Measurements from ENCODE around the gene SLC12A9. TPM values are rescaled to one million over a fixed set of nuclear protein-coding genes. Genes with fewer than 3 reads are reported as not detected.

SLC12A9 gene
- total RNA-seq, 1 experiment from 2014 or later: 23.0 TPM

DNA sequence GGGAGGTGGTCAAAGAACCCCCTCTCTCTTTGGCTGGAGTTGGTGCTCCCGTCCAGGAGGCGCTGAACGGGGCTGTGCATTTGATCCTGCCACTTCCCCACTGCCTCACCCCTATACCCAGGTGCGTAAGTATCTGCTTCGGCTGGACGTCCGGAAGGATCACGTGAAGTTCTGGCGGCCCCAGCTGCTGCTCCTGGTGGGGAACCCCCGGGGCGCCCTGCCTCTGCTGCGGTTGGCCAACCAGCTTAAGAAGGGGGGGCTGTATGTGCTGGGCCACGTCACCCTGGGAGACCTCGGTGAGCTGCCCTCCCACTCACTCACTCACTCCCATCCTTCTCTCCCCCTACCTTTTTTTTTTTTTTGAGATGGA lies 9.1 kb downstream of the SLC12A9 start:
- no peak for DNase-seq (ENCODE audit: low read depth)

DNA sequence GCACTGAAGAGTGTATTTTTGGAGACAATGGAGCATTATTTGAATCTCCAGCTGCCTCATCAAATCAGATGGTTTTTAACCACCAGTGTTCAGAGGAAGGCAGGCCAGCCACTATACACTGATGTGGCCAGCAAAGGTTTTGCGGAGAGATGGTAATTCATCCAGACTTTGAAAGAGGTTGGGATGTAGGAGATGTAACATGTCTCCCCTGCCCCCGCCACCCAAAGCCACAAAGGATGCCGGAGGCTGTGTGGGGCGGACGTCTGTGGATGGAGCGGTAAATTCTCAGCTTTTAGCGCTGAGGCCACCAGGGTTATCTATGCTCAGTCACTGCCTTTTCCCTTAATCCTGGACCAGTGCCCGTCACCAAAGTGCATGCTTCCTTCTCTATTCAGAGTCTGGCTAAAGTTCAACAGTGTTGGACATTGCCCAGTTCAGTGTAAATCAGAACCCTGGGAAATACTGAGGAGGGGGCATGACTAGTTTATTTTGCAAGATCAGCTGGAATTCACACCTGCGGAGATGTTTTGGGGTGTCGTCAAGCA lies 11.0 kb downstream of the SLC12A9 start:
- no peak for DNase-seq (ENCODE audit: low read depth)

DNA sequence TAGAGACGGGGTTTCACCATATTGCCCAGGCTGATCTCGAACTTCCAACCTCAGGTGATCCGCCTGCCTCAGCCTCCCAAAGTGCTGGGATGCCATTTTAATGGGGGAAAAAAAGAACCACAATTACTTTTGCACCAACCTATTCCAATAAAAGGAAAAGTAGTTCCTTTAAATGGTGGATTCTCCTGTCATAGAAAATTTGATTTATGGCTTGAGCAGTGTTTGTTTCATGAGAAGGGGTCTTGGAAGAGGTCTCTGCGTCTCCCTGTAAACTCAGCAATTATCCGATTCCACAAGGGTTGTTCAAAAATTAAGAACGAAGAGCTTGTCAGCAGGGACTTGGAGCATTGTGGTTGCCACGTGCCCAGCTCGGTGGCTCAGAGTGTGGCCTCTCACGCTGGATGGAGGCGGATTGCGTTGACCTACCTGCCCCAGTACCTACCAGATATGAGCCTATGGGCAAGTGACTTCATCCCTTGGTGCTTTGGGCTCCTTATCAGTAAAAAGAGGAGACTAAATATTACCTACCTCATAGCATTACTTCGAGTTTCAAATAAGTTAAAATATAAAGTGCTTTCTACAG lies 11.8 kb downstream of the SLC12A9 start:
- DNase-seq (ENCODE audit: low read depth): no peak

DNA sequence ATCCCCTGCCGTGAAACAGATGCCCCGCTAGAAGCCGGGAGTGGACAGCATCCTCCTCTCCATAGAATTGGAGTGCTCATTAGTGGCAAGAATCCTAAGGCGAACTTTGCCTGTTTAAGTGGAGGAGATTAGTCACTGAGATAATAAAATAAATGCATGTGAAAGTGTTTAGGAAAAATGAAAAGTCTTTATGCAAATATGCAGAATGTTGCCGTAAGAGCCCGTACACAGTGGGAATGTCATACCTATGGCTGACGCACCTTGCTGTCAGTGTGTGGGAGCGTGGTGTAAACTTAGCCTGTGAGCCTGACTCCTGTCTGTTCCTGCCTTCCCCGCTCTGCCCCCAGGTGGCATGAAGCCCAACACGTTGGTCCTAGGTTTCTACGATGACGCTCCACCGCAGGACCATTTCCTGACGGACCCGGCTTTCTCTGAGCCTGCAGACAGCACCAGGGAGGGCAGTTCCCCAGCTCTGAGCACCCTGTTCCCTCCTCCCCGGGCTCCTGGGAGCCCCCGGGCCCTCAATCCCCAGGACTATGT lies 12.9 kb downstream of the SLC12A9 start:
- DNase-seq (ENCODE audit: low read depth): no peak

DNA sequence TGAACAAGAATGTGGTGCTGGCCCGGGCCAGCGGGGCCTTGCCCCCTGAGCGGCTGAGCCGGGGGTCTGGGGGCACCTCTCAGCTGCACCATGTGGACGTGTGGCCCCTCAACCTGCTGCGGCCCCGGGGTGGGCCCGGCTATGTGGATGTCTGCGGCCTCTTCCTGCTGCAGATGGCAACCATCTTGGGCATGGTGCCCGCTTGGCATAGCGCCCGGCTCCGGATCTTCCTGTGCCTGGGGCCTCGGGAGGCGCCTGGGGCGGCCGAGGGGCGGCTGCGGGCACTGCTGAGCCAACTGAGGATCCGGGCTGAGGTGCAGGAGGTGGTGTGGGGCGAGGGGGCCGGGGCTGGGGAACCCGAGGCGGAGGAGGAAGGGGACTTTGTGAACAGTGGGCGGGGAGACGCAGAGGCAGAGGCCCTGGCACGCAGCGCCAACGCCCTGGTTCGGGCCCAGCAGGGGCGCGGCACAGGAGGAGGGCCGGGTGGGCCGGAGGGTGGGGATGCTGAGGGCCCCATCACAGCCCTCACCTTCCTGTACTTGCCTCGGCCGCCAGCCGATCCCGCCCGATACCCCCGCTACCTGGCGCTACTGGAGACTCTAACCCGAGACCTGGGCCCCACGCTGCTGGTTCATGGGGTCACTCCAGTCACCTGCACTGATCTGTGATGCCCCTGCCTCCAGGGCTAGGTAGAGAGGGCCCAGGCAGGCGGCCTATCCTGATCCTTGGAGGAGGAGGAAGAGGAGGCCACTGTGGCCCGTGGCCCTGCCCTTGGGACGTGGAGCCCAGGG lies 13.6 kb downstream of the SLC12A9 start:
- peak; percentile 71 for DNase-seq (ENCODE audit: low read depth)

DNA sequence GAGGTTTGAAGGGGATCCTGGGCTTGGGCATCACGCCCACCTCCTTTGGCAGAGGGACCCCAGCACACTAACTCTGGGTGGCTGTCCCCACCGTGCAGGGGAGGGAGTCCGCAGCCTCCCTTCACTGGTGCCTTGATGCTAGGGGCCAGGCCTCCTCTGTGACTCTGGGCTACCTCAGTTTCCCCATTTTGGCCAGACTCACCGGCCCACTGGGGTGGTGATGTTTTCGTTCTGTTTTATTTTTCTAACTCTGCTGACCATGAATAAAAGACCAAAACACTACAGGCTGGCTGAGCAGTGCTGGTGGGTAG lies 14.2 kb downstream of the SLC12A9 start:
- no peak for DNase-seq (ENCODE audit: low read depth)

DNA sequence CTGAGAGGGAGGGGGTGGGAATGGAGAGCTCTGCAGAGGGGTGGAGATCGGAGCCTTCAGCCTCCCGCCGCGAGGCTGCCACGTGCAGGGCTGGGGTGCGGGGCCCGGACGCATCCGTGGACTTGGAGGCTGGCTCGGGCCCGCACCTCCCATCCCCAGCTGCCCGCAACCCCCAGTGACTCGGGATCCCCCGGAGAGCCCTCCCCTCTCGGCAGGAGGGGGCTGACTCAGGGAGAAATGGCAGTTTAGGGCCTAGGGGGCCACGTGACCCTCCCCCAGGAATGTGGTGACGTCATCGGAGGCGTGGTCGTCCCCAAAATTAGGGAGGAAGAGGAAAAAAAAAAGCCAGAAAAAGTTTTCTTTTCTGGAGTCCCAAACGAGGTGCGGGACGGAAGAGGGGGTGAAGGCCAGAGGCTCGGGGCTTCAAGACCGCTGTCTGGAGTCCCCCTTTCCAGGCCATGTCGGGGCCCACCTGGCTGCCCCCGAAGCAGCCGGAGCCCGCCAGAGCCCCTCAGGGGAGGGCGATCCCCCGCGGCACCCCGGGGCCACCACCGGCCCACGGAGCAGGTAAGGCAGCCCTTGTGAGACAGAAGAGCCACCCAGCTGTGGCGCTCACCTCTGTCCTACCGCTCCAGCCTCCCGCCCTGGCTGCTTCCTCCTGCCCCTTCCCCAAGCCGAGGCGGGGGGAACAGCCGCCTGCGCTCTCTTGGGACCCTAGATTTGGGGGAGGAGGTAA lies 14.7 kb downstream of the SLC12A9 start, which contains the start of gene TRIP6:
Gene TRIP6, plus strand, starts transcription at position 348 of the 736 bp plus-strand sequence. Its CDS starts 111 bp downstream, at position 459.
- DNase-seq (ENCODE audit: low read depth): peak; percentile 97

DNA sequence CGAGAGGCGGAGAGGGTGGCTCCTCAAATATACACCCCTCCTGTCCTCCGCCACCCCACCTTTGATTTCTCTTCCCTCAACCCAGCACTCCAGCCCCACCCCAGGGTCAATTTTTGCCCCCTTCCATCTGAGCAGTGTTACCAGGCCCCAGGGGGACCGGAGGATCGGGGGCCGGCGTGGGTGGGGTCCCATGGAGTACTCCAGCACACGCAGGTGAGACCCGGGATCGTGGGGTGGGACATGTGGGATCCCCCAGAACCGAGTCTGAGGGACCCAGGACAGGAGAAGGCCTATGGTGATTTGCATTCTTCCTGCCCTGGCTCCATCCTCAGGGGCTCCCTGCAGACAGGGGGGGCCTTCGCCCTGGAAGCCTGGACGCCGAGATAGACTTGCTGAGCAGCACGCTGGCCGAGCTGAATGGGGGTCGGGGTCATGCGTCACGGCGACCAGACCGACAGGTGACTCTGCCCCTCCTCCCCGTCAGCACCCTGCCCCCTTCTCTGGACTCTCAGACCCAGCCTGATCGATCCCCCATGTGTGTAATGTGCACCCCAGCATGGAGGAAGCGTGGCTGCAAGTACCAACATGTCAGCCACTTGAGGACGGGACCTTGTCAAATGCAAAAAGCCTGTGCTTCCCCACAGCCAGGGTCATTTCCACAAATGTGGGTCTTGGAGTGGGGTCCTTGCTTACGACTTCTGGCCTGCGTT lies 15.4 kb downstream of the SLC12A9 start:
- no peak for DNase-seq (ENCODE audit: low read depth)

DNA sequence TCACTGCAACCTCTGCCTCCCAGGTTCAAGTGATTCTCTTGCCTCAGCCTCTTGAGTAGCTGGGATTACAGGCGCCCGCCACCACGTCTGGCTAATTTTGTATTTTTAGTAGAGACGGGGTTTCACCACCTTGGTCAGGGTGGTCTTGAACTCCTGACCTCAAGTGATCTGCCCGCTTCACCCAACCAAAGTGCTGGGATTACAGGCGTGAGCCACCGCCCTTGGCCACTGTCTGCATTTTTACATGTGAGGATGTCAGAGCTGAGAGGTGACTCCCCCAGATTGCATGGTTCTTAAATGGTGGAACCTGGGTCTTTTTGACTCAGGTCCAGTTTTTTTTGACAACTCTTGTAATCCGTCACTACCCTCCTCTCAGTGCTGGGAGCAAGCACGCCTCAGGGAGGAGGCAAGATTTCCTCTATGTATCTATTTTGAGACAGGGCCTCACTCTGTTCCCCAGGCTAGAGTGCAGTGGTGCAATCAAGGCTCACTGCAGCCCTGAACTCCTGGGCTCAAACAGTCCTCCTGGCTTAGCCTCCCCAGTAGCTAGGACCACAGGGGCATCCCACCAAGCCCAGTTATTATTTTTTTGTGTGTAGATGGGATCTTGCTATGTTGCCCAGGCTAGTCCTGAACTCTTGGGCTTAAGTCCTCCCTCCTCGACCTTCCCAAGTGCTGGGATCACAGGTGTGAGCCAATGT lies 21.2 kb downstream of the SLC12A9 start:
- no peak for DNase-seq (ENCODE audit: low read depth)

DNA sequence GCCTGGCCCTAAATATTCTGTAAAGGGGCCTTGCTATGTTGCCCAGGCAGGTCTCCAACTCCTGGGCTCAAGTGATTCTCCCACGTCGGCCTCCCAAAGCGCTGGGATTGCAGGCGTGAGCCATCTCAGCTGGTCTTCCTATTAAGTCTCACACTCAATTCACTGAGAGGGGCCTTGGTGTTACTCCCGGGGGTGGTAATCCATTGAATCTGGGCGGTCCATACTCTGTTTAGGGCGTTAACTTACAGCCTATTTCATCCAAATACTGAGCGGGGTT lies 21.7 kb downstream of the SLC12A9 start:
- DNase-seq (ENCODE audit: low read depth): no peak

DNA sequence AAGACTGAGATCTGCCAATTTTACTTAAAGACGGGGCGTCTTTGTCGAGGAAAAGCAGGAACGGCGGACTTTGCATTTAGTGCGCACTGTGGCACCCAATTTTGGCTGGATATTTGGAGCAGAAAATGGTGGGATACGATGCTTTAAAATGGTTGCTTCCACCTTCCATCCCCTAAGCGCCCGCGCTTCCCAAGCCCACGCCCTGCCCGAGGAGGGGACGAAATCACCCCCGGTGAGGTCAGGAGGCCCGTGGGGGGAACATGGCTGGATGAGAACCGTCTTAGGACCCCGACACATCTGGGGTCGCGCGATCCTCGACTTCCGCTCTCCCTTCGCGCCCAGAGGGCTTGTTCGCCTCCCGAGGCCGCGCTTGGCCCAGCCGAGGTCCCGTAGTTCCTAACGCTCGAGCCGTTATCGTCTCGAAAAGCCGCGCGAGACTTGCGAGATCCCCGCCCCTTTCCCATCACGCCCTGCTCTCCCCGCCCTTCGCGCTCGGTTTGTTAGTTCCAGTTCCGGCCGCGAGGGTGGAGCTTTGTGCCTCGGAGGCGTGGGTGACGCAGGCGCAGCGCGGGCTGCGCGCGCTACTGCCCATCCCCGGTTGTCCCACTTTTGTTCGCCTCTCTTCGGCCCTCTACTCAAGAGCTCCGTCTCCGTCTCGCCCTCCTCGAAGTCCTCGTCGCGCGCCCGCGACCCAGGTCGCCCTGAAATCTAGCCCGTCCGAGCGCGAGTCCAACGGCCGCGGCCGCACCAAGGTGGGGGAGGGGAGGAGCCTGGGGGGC lies 22.3 kb downstream of the SLC12A9 start, which contains the start of gene SRRT:
Gene SRRT, plus strand, starts transcription at position 527 of the 779 bp plus-strand sequence. CDS start 488 bp downstream, outside the sequence.
- peak; percentile 99 for DNase-seq (ENCODE audit: low read depth)

DNA sequence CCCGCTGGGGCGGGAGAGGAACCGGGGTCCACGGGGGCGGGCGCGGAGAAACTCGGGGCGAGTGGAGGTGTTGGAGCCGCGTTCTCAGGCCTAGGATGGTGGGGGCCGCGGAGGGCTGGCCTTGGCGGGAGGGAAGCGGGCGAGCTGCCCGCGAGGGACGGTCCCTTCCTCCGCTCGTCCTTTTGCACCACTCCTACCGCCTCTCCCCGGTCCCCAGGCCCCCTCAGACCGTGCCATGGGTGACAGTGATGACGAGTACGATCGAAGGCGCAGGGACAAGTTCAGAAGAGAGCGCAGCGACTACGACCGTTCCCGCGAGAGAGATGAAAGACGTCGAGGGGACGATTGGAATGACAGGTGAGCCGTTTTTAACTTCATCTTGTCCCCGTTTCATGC lies 22.8 kb downstream of the SLC12A9 start:
- DNase-seq (ENCODE audit: low read depth): no peak

DNA sequence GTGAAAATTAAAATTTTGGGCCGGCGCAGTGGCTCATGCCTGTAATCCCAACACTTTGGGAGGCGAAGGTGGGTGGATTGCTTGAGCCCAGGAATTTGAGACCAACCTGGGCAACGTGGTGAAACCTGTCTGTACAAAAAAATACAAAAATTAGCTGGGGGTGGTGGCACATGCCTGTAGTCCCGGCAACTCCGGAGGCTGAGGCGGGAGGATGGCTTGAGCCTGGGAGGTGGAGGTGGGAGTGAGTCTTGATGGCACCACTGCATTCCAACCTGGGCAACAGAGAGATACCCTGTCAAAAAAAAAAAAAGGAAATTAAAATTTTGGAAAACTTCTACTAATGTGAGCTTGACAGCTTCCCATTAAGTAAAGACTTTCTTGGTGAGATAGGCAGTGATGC lies 25.5 kb downstream of the SLC12A9 start:
- DNase-seq (ENCODE audit: low read depth): no peak

DNA sequence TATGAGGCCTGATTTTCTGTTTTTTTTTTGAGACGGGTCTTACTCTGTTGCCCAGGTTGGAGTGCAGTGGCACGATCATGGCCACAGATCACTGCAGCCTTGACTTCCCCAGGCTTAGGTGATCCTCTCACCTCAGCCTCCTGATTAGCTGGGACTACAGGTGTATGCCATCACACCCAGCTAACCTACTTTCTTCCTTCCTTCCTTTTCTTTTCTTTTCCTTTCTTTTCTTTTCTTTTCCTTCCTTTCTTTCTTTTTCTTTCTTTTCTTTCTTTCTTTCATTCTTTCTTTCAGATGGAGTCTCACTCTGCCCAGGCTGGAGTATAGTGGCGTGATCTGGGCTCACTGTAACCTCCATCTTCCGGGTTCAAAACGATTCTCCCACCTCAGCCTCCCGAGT lies 26.2 kb downstream of the SLC12A9 start:
- DNase-seq (ENCODE audit: low read depth): no peak

DNA sequence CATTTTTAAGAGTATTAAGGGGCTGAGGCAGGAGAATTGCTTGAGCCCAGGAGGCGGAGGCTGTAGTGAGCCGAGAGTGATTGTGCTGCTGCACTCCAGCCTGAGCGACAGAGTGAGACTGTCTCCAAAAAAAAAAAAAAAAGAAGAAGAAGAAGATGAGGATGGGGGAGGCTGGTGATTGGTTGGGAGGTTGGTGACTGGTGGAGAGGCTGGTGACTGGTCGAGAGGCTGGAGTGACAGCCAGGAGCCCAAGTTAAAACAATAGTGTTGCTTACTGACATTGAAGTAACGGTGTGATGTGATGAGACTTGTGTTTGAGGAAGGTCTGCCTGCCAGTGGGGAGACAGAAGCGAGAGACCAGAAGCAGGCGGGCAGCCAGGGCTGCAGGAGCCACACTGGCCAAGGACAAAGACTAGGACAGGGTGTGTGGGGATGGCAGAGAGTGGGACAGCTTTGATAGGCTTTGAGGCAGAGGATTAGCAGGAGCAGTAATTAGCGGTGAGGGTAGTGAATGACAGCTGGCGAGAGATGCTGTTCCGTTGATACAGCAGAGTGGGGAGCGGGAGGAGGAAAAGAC lies 27.3 kb downstream of the SLC12A9 start:
- no peak for DNase-seq (ENCODE audit: low read depth)

DNA sequence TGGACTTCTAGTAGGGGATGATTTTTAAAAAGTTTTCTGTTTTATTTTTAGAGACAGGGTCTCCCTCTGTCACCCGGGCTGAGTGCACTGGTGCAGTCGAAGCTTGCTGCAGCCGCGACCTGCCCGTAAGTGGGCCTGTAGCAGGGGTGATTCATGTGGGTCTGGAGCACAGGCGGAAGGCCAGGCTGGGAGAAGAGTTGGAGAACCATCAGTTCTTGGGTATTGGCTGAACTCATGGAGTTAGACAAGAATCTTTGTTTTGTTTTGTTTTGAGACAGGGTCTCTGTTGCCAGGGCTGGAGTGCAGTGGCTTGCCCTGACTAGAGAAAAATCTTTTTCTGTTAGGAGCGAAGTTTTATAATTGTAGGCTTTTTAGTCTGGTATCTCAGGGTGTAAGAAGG lies 28.1 kb downstream of the SLC12A9 start:
- no peak for DNase-seq (ENCODE audit: low read depth)

DNA sequence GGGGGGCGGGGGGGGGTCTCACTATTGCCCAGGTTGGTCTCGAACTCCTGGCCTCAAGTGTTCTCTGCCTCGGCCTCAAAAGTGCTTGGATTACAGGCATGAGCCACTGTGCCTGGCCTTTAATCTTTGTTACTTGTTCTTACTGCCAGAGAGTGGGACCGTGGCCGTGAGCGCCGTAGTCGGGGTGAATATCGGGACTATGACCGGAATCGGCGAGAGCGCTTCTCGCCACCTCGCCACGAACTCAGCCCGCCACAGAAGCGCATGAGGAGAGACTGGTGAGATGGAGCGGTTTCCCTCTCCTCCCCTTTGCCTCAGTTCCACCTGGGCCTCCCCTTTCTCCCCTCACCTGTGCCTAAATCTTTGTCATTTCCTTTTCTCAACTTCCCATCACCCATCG lies 28.6 kb downstream of the SLC12A9 start:
- no peak for DNase-seq (ENCODE audit: low read depth)

DNA sequence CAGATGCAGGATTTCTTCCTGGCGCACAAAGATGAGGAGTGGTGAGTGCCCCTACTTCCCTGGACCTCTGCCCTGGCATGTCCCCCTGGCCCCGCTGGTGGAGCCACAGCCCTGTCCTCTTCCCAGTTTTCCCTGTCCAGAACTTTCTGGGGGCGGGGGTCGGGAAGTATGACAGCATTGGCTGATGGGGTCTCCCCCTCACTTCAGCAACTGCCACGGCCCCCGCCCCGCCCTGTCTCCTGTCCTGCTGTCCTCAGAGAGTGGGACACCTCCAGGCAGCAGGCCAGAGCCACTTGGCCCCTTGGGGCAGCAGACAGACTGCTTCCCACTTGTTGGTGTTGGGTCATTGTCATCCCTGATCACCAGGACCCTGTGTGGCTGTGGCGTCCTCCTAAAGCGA lies 29.7 kb downstream of the SLC12A9 start:
- DNase-seq (ENCODE audit: low read depth): no peak

DNA sequence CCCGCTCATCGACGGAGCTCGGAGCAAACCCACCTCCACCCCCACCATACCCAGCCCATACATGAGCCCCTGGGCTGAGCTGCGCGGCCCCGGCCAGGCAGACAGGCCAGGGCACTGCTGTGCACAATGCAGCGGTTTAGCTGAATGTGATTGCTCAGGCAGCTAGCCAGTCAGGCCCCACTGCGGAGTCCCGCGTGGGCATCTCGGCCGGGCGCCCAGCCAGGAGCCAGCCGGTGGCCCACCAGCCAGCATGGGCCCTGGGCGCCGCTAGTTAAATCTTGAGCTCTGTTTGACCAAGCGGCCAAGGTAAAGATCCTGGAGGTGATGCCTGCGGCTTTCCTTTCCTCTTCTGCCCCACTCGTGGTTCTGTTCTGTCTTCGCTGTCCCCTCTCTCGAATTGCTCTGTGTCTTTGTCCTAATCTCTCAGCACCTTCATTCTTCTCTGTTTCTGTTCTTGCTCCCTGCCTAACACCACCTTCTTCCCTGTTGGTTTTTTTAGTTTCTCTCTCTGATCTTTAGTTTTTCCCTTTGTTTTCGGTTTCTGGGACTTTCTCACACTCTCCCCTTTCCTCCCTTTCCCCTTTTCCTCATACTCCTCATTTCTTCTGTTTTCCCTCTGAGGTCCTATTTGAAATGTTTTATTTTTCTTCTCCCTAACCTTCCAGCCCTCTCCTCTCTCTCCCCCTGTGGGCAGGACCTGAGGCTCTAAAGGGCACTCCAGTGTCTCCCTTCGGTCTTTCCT lies 30.4 kb downstream of the SLC12A9 start:
- no peak for DNase-seq (ENCODE audit: low read depth)
